ENCODE results near the gene CCNH.

CCNH gene

GRCh38 chr5:87385802-87386201 is 26.9 kb downstream of the CCNH start:
- H4K20me1 ChIP-seq (ENCODE audit: insufficient read depth), result no peaks in the 10 kb centered on the region
- H3K36me3 ChIP-seq (ENCODE audit: insufficient read depth), result peaks cover 3% of the 10 kb centered on the region; the same call in 1 of the 2 replicates
- no peak overlapping the region for H3K4me3 ChIP-seq (IDR thresholded peaks at IDR 0.05; ENCODE audit: insufficient read depth, low read depth, low read length)
- peaks cover 16% of the 10 kb centered on the region for H3K4me1 ChIP-seq (ENCODE audit: low read depth, poor library complexity, severe bottlenecking)
- no peak overlapping the region for H3K4me2 ChIP-seq
- no peak overlapping the region for H2AFZ ChIP-seq (ENCODE audit: low read depth)
- no peak overlapping the region for H3K27ac ChIP-seq
- H3K9ac ChIP-seq, result no peak overlapping the region
- H3K27me3 ChIP-seq (ENCODE audit: insufficient read depth, low read depth), result no peaks in the 10 kb centered on the region
- no peaks in the 10 kb centered on the region for H3K79me2 ChIP-seq (ENCODE audit: insufficient read depth, low read depth)
- TF ChIP-seq CTCF (conservative IDR thresholded peaks at IDR 0.05; ENCODE audit: low read depth, low read length), result no peak

GRCh38 chr5:87383216-87383615 is 29.5 kb downstream of the CCNH start:
- no peak for TF ChIP-seq CTCF (conservative IDR thresholded peaks at IDR 0.05; ENCODE audit: low read depth, low read length)
- Histone ChIP-seq H3K4me3 (IDR thresholded peaks at IDR 0.05; ENCODE audit: insufficient read depth, low read depth, low read length) (no peak overlapping the region), H3K36me3 (ENCODE audit: insufficient read depth) (peaks cover 5% of the 10 kb centered on the region), H3K79me2 (ENCODE audit: insufficient read depth, low read depth) (no peaks in the 10 kb centered on the region), H3K9ac (no peak overlapping the region), H3K27me3 (ENCODE audit: insufficient read depth, low read depth) (no peaks in the 10 kb centered on the region), H4K20me1 (ENCODE audit: insufficient read depth) (no peaks in the 10 kb centered on the region), H3K4me1 (ENCODE audit: low read depth, poor library complexity, severe bottlenecking) (no peaks in the 10 kb centered on the region), H3K4me2 (no peak overlapping the region), H2AFZ (ENCODE audit: low read depth) (no peak overlapping the region), H3K27ac (no peak overlapping the region)

- Histone ChIP-seq H3K9ac (no peak overlapping the region), H3K4me2 (no peak overlapping the region), H3K4me3 (IDR thresholded peaks at IDR 0.05; ENCODE audit: insufficient read depth, low read depth, low read length) (no peak overlapping the region), H3K27me3 (ENCODE audit: insufficient read depth, low read depth) (no peaks in the 10 kb centered on the region), H4K20me1 (ENCODE audit: insufficient read depth) (no peaks in the 10 kb centered on the region), H2AFZ (ENCODE audit: low read depth) (no peak overlapping the region), H3K27ac (no peak overlapping the region), H3K36me3 (ENCODE audit: insufficient read depth) (peaks cover 6% of the 10 kb centered on the region), H3K79me2 (ENCODE audit: insufficient read depth, low read depth) (no peaks in the 10 kb centered on the region), H3K4me1 (ENCODE audit: low read depth, poor library complexity, severe bottlenecking) (no peaks in the 10 kb centered on the region)
- no peak for TF ChIP-seq CTCF (conservative IDR thresholded peaks at IDR 0.05; ENCODE audit: low read depth, low read length)
Observed at GRCh38 chr5:87382224-87382623, 30.5 kb downstream of the CCNH start.

GRCh38 chr5:87372705-87373104 is 40.0 kb downstream of the CCNH start:
- H2AFZ ChIP-seq (ENCODE audit: low read depth), result no peak overlapping the region
- no peaks in the 10 kb centered on the region for H3K79me2 ChIP-seq (ENCODE audit: insufficient read depth, low read depth)
- no peaks in the 10 kb centered on the region; the same call in 1 of the 2 replicates for H3K36me3 ChIP-seq (ENCODE audit: insufficient read depth)
- no peak for TF ChIP-seq CTCF (conservative IDR thresholded peaks at IDR 0.05; ENCODE audit: low read depth, low read length)
- no peaks in the 10 kb centered on the region for H4K20me1 ChIP-seq (ENCODE audit: insufficient read depth)
- no peak overlapping the region for H3K27ac ChIP-seq
- no peak overlapping the region for H3K9ac ChIP-seq
- H3K4me3 ChIP-seq (IDR thresholded peaks at IDR 0.05; ENCODE audit: insufficient read depth, low read depth, low read length), result no peak overlapping the region
- H3K27me3 ChIP-seq (ENCODE audit: insufficient read depth, low read depth), result no peaks in the 10 kb centered on the region
- no peak overlapping the region for H3K4me2 ChIP-seq
- H3K4me1 ChIP-seq (ENCODE audit: low read depth, poor library complexity, severe bottlenecking), result no peaks in the 10 kb centered on the region
